Measurements from ENCODE around the gene SUPV3L1. TPM values are rescaled to one million over a fixed set of nuclear protein-coding genes. Genes with fewer than 3 reads are reported as not detected.

Gene SUPV3L1
- total RNA-seq, 1 experiment from 2014 or later, result 57.3 TPM

DNA sequence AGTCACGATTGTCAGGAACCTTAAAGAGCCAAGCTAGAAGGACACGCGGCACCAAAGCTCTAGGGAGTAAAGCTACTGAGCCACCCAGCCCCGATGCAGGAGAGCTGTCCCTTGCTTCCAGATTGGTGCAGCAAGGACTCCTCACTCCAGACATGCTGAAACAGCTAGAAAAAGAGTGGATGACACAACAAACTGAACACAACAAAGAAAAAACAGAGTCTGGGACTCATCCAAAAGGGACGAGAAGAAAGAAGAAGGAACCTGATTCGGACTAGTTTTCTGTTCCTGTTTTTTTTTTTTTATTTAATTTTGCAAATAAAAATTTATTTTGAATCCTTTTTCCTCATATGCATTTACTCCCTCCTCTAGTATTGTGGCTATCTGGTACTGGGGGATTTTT lies 28.7 kb downstream of the SUPV3L1 start:
- Histone ChIP-seq H2BK120ac (ENCODE audit: low read depth, low read length, poor library complexity, severe bottlenecking) (no peak overlapping the region), H3K27me3 (ENCODE audit: insufficient read depth, low read length) (no peaks in the 10 kb centered on the region), H3K23me2 (ENCODE audit: insufficient read length, low read depth, low read length, poor library complexity, severe bottlenecking) (no peaks in the 10 kb centered on the region), H2BK20ac (ENCODE audit: low read depth, low read length, poor library complexity, severe bottlenecking) (no peak overlapping the region), H2AK5ac (ENCODE audit: insufficient read length, low read length) (no peak overlapping the region), H3K56ac (ENCODE audit: insufficient read length, low read depth, low read length) (no peak overlapping the region), H4K91ac (ENCODE audit: insufficient read length, low read depth, low read length) (no peak overlapping the region), H3K4ac (ENCODE audit: low read depth, low read length) (no peak overlapping the region), H3K9ac (ENCODE audit: extremely low read depth, insufficient read length, low read length) (no peak overlapping the region), H2BK12ac (ENCODE audit: insufficient read length, low read depth, low read length) (no peak overlapping the region), H3K23ac (ENCODE audit: insufficient read length, low read depth, low read length) (no peak overlapping the region), H3T11ph (ENCODE audit: low read length) (no peak overlapping the region), H3K18ac (ENCODE audit: insufficient read length, low read depth, low read length) (no peak overlapping the region), H3K27ac (ENCODE audit: insufficient read length, low read depth, low read length) (no peak overlapping the region), H4K8ac (replicated peaks; ENCODE audit: insufficient read length, low read depth, low read length) (no peak overlapping the region), H2BK15ac (ENCODE audit: low read depth, low read length) (no peak overlapping the region), H3K9me3 (ENCODE audit: control insufficient read depth, low read depth, low read length) (no peaks in the 10 kb centered on the region), H3K79me2 (ENCODE audit: insufficient read depth, low read length) (no peaks in the 10 kb centered on the region), H4K20me1 (ENCODE audit: control insufficient read depth, insufficient read depth, insufficient read length) (no peaks in the 10 kb centered on the region), H3K4me2 (ENCODE audit: insufficient read depth, insufficient read length, low read length) (no peak overlapping the region), H2AFZ (ENCODE audit: low read length) (no peak overlapping the region), H2BK5ac (ENCODE audit: insufficient read length, low read length) (no peak overlapping the region), H3K14ac (ENCODE audit: insufficient read depth, low read length) (no peak overlapping the region), H3K4me1 (ENCODE audit: insufficient read depth, low read length) (no peaks in the 10 kb centered on the region), H4K5ac (ENCODE audit: insufficient read length, low read depth, low read length) (no peak overlapping the region), H3K79me1 (ENCODE audit: insufficient read depth, low read depth, low read length, poor library complexity, severe bottlenecking) (no peaks in the 10 kb centered on the region)
- peaks cover 15 to 45% (median 37%) of the 10 kb centered on the region in 3 experiments; a peak in 6 of 7 replicates for H3K36me3 Mint-ChIP-seq (ENCODE audit: insufficient read depth in 1 of 3, low read depth in 3 of 3)
- no CpG with 5 or more reads among the region's 6 CpGs for WGBS (ENCODE audit: extremely low coverage, insufficient read length, low lambda C conversion rate)
- no peak for DNase-seq
- no peak overlapping the region for H3K4me3 Mint-ChIP-seq
- H3K27me3 Mint-ChIP-seq (ENCODE audit: low read depth), result no peaks in the 10 kb centered on the region
- peaks cover 0 to 5% of the 10 kb centered on the region in 2 experiments; a peak in 3 of 5 replicates for H3K9me3 Mint-ChIP-seq
- no peak overlapping the region for H3K27ac Mint-ChIP-seq
- no peaks in the 10 kb centered on the region for H3K4me1 Mint-ChIP-seq
- TF ChIP-seq, protein P1, sequence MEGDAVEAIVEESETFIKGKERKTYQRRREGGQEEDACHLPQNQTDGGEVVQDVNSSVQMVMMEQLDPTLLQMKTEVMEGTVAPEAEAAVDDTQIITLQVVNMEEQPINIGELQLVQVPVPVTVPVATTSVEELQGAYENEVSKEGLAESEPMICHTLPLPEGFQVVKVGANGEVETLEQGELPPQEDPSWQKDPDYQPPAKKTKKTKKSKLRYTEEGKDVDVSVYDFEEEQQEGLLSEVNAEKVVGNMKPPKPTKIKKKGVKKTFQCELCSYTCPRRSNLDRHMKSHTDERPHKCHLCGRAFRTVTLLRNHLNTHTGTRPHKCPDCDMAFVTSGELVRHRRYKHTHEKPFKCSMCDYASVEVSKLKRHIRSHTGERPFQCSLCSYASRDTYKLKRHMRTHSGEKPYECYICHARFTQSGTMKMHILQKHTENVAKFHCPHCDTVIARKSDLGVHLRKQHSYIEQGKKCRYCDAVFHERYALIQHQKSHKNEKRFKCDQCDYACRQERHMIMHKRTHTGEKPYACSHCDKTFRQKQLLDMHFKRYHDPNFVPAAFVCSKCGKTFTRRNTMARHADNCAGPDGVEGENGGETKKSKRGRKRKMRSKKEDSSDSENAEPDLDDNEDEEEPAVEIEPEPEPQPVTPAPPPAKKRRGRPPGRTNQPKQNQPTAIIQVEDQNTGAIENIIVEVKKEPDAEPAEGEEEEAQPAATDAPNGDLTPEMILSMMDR (conservative IDR thresholded peaks at IDR 0.05), result no peak

Data from H9 (cell line).